ENCODE measurements around the gene DDX49.

DDX49 gene

GRCh38 chr19:18919086-18919899 is at the start of gene DDX49, which contains the start of gene COPE:
TSS of gene DDX49 (plus strand) at chr19:18919715. CDS start at chr19:18919742, 27 bp downstream.
TSS of gene COPE (minus strand) at chr19:18919387. CDS start at chr19:18919348, 39 bp downstream.
- DNase-seq (ENCODE audit: low read depth), result peak; percentile 97

- DNase-seq (ENCODE audit: low read depth), result no peak
Observed at GRCh38 chr19:18869781-18870530, 49.6 kb upstream of the DDX49 start.

- no peak for DNase-seq (ENCODE audit: low read depth)
Observed at GRCh38 chr19:18870531-18871172, 48.9 kb upstream of the DDX49 start.

GRCh38 chr19:18871543-18871942 is 48.0 kb upstream of the DDX49 start:
- DNase-seq (ENCODE audit: low read depth), result no peak

GRCh38 chr19:18875726-18876125 is 43.8 kb upstream of the DDX49 start:
- no peak for DNase-seq (ENCODE audit: low read depth)

GRCh38 chr19:18876865-18877264 is 42.6 kb upstream of the DDX49 start:
- no peak for DNase-seq (ENCODE audit: low read depth)

- DNase-seq (ENCODE audit: low read depth), result no peak
Observed at GRCh38 chr19:18878058-18878797, 41.3 kb upstream of the DDX49 start.

- no peak for DNase-seq (ENCODE audit: low read depth)
Observed at GRCh38 chr19:18878858-18879578, 40.5 kb upstream of the DDX49 start.

- DNase-seq (ENCODE audit: low read depth), result no peak
Observed at GRCh38 chr19:18879579-18880373, 39.7 kb upstream of the DDX49 start.

- DNase-seq (ENCODE audit: low read depth), result no peak
Observed at GRCh38 chr19:18881491-18881890, 38.0 kb upstream of the DDX49 start.

- no peak for DNase-seq (ENCODE audit: low read depth)
Observed at GRCh38 chr19:18883526-18884304, 35.8 kb upstream of the DDX49 start.

GRCh38 chr19:18886972-18887371 is 32.5 kb upstream of the DDX49 start:
- no peak for DNase-seq (ENCODE audit: low read depth)

- no peak for DNase-seq (ENCODE audit: low read depth)
Observed at GRCh38 chr19:18889949-18890745, 29.4 kb upstream of the DDX49 start.

GRCh38 chr19:18893587-18894253 is 25.8 kb upstream of the DDX49 start:
- DNase-seq (ENCODE audit: low read depth), result no peak

GRCh38 chr19:18894254-18895037 is 25.1 kb upstream of the DDX49 start:
- DNase-seq (ENCODE audit: low read depth), result no peak

- no peak for DNase-seq (ENCODE audit: low read depth)
Observed at GRCh38 chr19:18895038-18895823, 24.3 kb upstream of the DDX49 start.

All from stimulated activated CD8-positive, alpha-beta memory T cell treated with anti-CD3 and anti-CD28 coated beads, Interleukin-12 subunit alpha, Interleukin-12 subunit beta, amount 100 ng/mL, for 4 hours (primary cell).